ENCODE results near the gene VPS51. TPM values are rescaled to one million over a fixed set of nuclear protein-coding genes. Genes with fewer than 3 reads are reported as not detected.
A peak's percentile ranks its signal among the peaks of the same experiment; 100 is the strongest.

Gene VPS51
- total and polyA plus RNA-seq, 9 of the 15 experiments (the other 6 are each of a cell fraction or from before 2014, with no cell fraction given): 1.8 to 143 (median 46.8) TPM

- TF ChIP-seq HES1 (IDR thresholded peaks at IDR 0.05; ENCODE audit: low read depth): no peak
- TF ChIP-seq RAD51 (IDR thresholded peaks at IDR 0.05; ENCODE audit: borderline replicate concordance, low read depth): peak; percentile 4; the same call in 1 of the 2 replicates
- no peak for TF ChIP-seq BMI1 (IDR thresholded peaks at IDR 0.05; ENCODE audit: low read length)
- no peak for TF ChIP-seq HOMEZ (CRISPR knock-in tag; IDR thresholded peaks at IDR 0.05)
- peak; percentile 52; the same call in 1 of the 2 replicates for TF ChIP-seq ZNF239 (CRISPR knock-in tag; IDR thresholded peaks at IDR 0.05)
- no peak for TF ChIP-seq FOXO4 (CRISPR knock-in tag; IDR thresholded peaks at IDR 0.05)
- TF ChIP-seq CC2D1A (IDR thresholded peaks at IDR 0.05): no peak
- TF ChIP-seq GTF2E2 (tag; IDR thresholded peaks at IDR 0.05): peak; percentile 94
- TF ChIP-seq SIN3B (IDR thresholded peaks at IDR 0.05; ENCODE audit: low read depth): peak; percentile 89
- TF ChIP-seq CBX3 (IDR thresholded peaks at IDR 0.05; ENCODE audit: borderline replicate concordance in 1 of 2, low read length in 2 of 2): peak in 1 of 2 experiments; percentile 96; a peak in 2 of 3 replicates
- peak; percentile 100 for TF ChIP-seq PHF20 (IDR thresholded peaks at IDR 0.05; ENCODE audit: partially characterized antibody)
- TF ChIP-seq RFX1 (IDR thresholded peaks at IDR 0.05): no peak
- TF ChIP-seq XRCC5 (IDR thresholded peaks at IDR 0.05; ENCODE audit: low read depth, low read length): peak; percentile 100
- no peak for TF ChIP-seq CLOCK (CRISPR knock-in tag; IDR thresholded peaks at IDR 0.05; ENCODE audit: borderline replicate concordance)
- TF ChIP-seq NR2C2 (CRISPR knock-in tag; IDR thresholded peaks at IDR 0.05): peak; percentile 96
- peak; percentile 99 for TF ChIP-seq NR2C2 (tag; IDR thresholded peaks at IDR 0.05)
- peak; percentile 77 for TF ChIP-seq PKNOX1 (IDR thresholded peaks at IDR 0.05)
- peak; percentile 56; the same call in 1 of the 2 replicates for TF ChIP-seq LCOR (CRISPR knock-in tag; IDR thresholded peaks at IDR 0.05)
- TF ChIP-seq TEAD4 (IDR thresholded peaks at IDR 0.05; ENCODE audit: low read length): peak; percentile 55
- no peak for TF ChIP-seq TEAD4 (CRISPR knock-in tag; IDR thresholded peaks at IDR 0.05; ENCODE audit: borderline replicate concordance)
Observed at GRCh38 chr11:65095974-65096806, at the start of gene VPS51 (continued).

Data from K562 (cell line).